SK-N-MC (cell line): ENCODE measurements around the gene HNRNPA2B1.
"Not testable (repeated sequence)": the region's sequence is repeated elsewhere in the genome, so short reads cannot be mapped to it uniquely, and the experiment has no call there.

ENCODE experiments used
- DNase-seq: peaks from one replicate; pipeline ENCODE4 v3.0.0-alpha.2; 2011; ENCODE audit warnings: low read depth, low spot score
- H3K27ac ChIP-seq: fragments of 200-600 bp; sonication (generic); 2 replicates; pipeline ENCODE4 v1.5.1; 2016; ENCODE audit warnings: mixed run types
- H3K36me3 ChIP-seq: fragments of 200-600 bp; sonication (generic); 2 replicates; pipeline ENCODE4 v1.6.1; 2017; ENCODE audit warnings: antibody characterized with exemption, low read length, mixed read lengths; ENCODE audit not compliant: insufficient read depth
- H3K4me3 ChIP-seq: fragments of 200-600 bp; sonication (generic); 2 replicates; pipeline ENCODE4 v1.5.1; 2016
- H3K9ac ChIP-seq: fragments of 200-600 bp; sonication (generic); 2 replicates; pipeline ENCODE4 v1.8.0; 2017; ENCODE audit warnings: mixed run types, mixed read lengths; ENCODE audit not compliant: insufficient read length
- H3K9me3 ChIP-seq: fragments of 200-600 bp; sonication (generic); 2 replicates; pipeline ENCODE4 v1.6.1; 2017; ENCODE audit warnings: low read depth, mild to moderate bottlenecking, antibody characterized with exemption, low read length, moderate library complexity, mixed read lengths
- EZH2 ChIP-seq: fragments of 200-600 bp; sonication (generic); IDR thresholded peaks from one replicate; pipeline ENCODE4 v1.6.1; 2017; ENCODE audit warnings: antibody characterized with exemption
- FOXP2 ChIP-seq: optimal IDR thresholded peaks from 2 replicates; pipeline ENCODE3; 2011; ENCODE audit warnings: mild to moderate bottlenecking, moderate library complexity; ENCODE audit not compliant: insufficient read depth; ENCODE audit errors: extremely low read length, control extremely low read depth
- POLR2AphosphoS5 ChIP-seq: IDR thresholded peaks from 2 replicates; pipeline ENCODE4 v1.6.1; 2012; ENCODE audit warnings: mild to moderate bottlenecking, low read depth, low read length, borderline replicate concordance

HNRNPA2B1 gene

DNA sequence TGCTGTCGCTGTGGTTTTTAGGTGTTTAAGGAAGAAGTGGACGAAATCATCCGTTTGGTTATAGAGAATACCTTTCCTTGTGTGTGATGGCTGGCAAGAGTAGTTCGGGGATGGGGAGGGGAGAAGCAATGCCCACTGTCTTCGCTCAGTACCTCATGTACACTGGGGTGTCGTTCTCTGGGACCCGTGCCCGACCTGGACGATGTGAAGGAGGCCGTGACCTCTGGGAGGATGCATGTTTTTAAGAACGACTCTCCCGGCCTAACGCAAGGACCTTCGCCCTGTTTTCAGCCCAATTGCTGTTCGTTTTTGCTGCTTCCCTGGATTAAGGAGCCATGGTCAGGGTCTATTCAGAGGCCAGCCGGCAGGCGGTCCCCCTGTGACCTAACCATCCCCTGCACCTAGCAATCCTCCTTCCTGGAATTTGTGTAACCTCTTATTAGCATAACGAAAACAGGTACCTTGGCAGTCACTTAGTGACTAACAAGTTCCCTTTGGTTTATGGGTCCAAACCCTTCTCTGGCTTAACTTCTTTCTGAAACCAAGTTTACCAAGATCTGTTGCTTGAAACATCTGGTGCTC lies 47.2 kb downstream of the HNRNPA2B1 start:
- Histone ChIP-seq H3K9me3 (no peaks in the 10 kb centered on the region), H3K27ac (no peak overlapping the region), H3K4me3 (peak overlapping the region; percentile 49), H3K36me3 (no peaks in the 10 kb centered on the region), H3K9ac (no peak overlapping the region)
- DNase-seq: no peak
- TF ChIP-seq FOXP2 (no peak), POLR2AphosphoS5 (no peak), EZH2 (no peak)

- not testable (repeated sequence) for DNase-seq, H3K9me3 ChIP-seq, H3K27ac ChIP-seq, H3K36me3 ChIP-seq, H3K9ac ChIP-seq
- H3K4me3 ChIP-seq: peak overlapping the region; percentile 77
Observed at GRCh38 chr7:26152782-26153240, 47.7 kb downstream of the HNRNPA2B1 start.

DNA sequence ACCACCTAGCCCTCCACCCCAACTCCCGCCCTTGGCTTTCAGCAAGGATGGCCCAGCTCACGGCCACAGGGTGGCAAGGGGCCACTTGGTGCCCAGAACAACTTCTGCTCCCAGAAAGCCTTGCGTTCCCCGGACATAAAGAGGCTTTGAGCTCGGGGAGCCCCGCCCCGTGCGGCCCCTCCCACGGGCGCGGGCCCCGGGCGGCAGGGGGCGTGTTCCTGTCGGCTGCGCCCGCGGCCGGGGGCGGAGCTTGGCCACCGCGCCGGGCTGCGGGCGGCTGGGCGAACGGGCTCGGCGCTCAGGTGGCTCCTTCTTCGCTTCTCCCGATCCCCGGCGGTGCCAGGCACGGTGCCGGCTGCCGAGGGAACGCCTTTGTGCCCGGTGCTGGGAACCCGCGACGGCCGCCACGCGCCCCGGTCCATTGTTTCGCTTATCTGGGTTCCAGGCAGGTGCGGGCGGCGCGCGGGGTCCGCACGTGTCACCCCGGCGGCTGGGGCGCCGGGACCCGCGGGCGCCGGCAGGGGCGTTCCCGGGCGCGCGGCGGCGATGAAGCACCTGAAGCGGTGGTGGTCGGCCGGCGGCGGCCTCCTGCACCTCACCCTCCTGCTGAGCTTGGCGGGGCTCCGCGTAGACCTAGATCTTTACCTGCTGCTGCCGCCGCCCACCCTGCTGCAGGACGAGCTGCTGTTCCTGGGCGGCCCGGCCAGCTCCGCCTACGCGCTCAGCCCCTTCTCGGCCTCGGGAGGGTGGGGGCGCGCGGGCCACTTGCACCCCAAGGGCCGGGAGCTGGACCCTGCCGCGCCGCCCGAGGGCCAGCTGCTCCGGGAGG lies 48.4 kb downstream of the HNRNPA2B1 start, which contains the start of gene NFE2L3:
Gene NFE2L3 (plus strand): TSS at position 246 of the 829 bp plus-strand sequence. CDS start 301 bp downstream, at position 547.
- H3K4me3 ChIP-seq: peak within 1 kb of the TSS; percentile 77
- H3K9me3 ChIP-seq: no peaks in the 10 kb centered on the region
- no peak within 1 kb of the TSS for H3K27ac ChIP-seq
- H3K9ac ChIP-seq: peak within 1 kb of the TSS; percentile 66
- no peak for DNase-seq
- no peaks in the 10 kb centered on the region for H3K36me3 ChIP-seq
- TF ChIP-seq POLR2AphosphoS5 (peak; percentile 63; the same call in 1 of the 2 replicates), FOXP2 (no peak)

GRCh38 chr7:26151650-26151952 lies 48.9 kb downstream of the HNRNPA2B1 start:
- TF ChIP-seq EZH2 (no peak), POLR2AphosphoS5 (no peak), FOXP2 (no peak)
- Histone ChIP-seq H3K27ac (no peak overlapping the region), H3K9me3 (no peaks in the 10 kb centered on the region), H3K4me3 (peak overlapping the region; percentile 77), H3K36me3 (no peaks in the 10 kb centered on the region), H3K9ac (peak overlapping the region; percentile 59)
- DNase-seq: no peak

GRCh38 chr7:26151096-26151495 lies 49.5 kb downstream of the HNRNPA2B1 start:
- no peaks in the 10 kb centered on the region for H3K9me3 ChIP-seq
- TF ChIP-seq EZH2 (no peak), FOXP2 (no peak)

GRCh38 chr7:26149391-26149977 lies 51.1 kb downstream of the HNRNPA2B1 start:
- Histone ChIP-seq H3K4me3 (no peak overlapping the region), H3K27ac (no peak overlapping the region), H3K9me3 (no peaks in the 10 kb centered on the region), H3K9ac (no peak overlapping the region), H3K36me3 (no peaks in the 10 kb centered on the region)
- DNase-seq: no peak
- no peak for TF ChIP-seq FOXP2
- no peak for TF ChIP-seq EZH2
- TF ChIP-seq POLR2AphosphoS5: no peak

More at GRCh38 chr7:26151096-26151495, 49.5 kb downstream of the HNRNPA2B1 start:
- Histone ChIP-seq H3K4me3 (no peak overlapping the region), H3K9ac (no peak overlapping the region), H3K27ac (no peak overlapping the region), H3K36me3 (no peaks in the 10 kb centered on the region)
- DNase-seq: no peak

- H3K4me3 ChIP-seq, H3K9ac ChIP-seq, DNase-seq: not testable (repeated sequence)
Observed at GRCh38 chr7:26148307-26148700, 52.2 kb downstream of the HNRNPA2B1 start.

DNA sequence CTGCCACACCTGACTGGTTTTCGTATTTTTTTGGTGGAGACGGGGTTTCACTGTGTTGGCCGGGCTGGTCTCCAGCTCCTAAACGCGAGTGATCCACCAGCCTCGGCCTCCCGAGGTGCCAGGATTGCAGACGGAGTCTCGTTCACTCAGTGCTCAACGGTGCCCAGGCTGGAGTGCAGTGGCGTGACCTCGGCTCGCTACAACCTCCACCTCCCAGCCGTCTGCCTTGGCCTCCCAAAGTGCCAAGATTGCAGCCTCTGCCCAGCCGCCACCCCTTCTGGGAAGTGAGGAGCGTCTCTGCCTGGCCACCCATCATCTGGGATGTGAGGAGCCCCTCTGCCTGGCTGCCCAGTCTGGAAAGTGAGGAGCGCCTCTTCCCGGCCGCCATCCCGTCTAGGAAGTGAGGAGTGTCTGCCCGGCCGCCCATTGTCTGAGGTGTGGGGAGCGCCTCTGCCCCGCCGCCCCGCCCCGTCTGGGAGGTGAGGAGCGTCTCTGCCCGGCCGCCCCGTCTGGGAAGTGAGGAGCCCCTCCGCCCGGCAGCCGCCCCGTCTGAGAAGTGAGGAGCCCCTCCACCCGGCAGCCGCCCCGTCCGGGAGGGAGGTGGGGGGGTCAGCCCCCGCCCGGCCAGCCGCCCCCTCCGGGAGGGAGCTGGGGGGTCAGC lies 52.8 kb downstream of the HNRNPA2B1 start:
- not testable (repeated sequence) for H3K9me3 ChIP-seq, DNase-seq, H3K36me3 ChIP-seq, H3K4me3 ChIP-seq, H3K27ac ChIP-seq, H3K9ac ChIP-seq

More at GRCh38 chr7:26148307-26148700, 52.2 kb downstream of the HNRNPA2B1 start:
- H3K36me3 ChIP-seq, H3K9me3 ChIP-seq, H3K27ac ChIP-seq: not testable (repeated sequence)

GRCh38 chr7:26147030-26147429 lies 53.5 kb downstream of the HNRNPA2B1 start:
- no peak overlapping the region for H3K4me3 ChIP-seq

More at GRCh38 chr7:26147030-26147429, 53.5 kb downstream of the HNRNPA2B1 start:
- Histone ChIP-seq H3K27ac (no peak overlapping the region), H3K9ac (no peak overlapping the region), H3K36me3 (no peaks in the 10 kb centered on the region), H3K9me3 (no peaks in the 10 kb centered on the region)
- TF ChIP-seq FOXP2: no peak
- no peak for TF ChIP-seq POLR2AphosphoS5
- no peak for TF ChIP-seq EZH2
- DNase-seq: no peak
